ENCODE data around the gene ISOC1. TPM values are rescaled to one million over a fixed set of nuclear protein-coding genes. Genes with fewer than 3 reads are reported as not detected.

The ISOC1 gene
- total RNA-seq, 1 experiment from 2014 or later: 21.1 TPM

GRCh38 chr5:129161830-129162229 lies 67.3 kb downstream of the ISOC1 start:
- Histone ChIP-seq H3K27ac (ENCODE audit: low read depth, low read length, poor library complexity, severe bottlenecking) (no peak overlapping the region), H3K4me3 (ENCODE audit: low read depth, low read length, poor library complexity, severe bottlenecking) (no peak overlapping the region), H3K9me3 (ENCODE audit: low read depth, low read length, poor library complexity, severe bottlenecking) (peaks cover 4% of the 10 kb centered on the region), H3K27me3 (replicated peaks; ENCODE audit: insufficient read depth, low read depth, low read length, poor library complexity) (no peaks in the 10 kb centered on the region), H3K4me1 (ENCODE audit: insufficient read depth, low read length, poor library complexity, severe bottlenecking) (no peaks in the 10 kb centered on the region), H3K36me3 (ENCODE audit: insufficient read depth, low read length, poor library complexity, severe bottlenecking) (no peaks in the 10 kb centered on the region)
- BruUV-seq (replicated peaks): no TSS peak
- DNase-seq (ENCODE audit: low spot score): no peak
- POLR2A ChIA-PET (ENCODE audit: low non-redundant PET): no interaction called here
- intact Hi-C loops (cut with micrococcal nuclease; ENCODE audit: unreplicated experiment): no loop called here
- CTCF ChIA-PET: no interaction called here
- TF ChIP-seq EZH2 (IDR thresholded peaks at IDR 0.05; ENCODE audit: borderline replicate concordance, low read depth, low read length, poor library complexity, severe bottlenecking) (no peak), CTCF (conservative IDR thresholded peaks at IDR 0.05; ENCODE audit: low read depth, low read length) (no peak)

Small RNA genes within 50 kb of the gene (microRNA-seq; reads per million reads assigned to microRNA genes)
- not detected for gene MIR4633

Other genes with a start within 250 kb of the ISOC1 start
- gene SLC27A6, start 129.3 kb upstream of the ISOC1 start, total RNA-seq (2021): not detected in 2 replicates

Measured in A673 (cell line).